Hepatocyte (in vitro differentiated cells): ENCODE measurements around the gene DHRS7.

Experiments
- EZH2 ChIP-seq: fragments of 200-600 bp; sonication (generic); IDR thresholded peaks from 2 replicates; pipeline ENCODE4 v1.6.1; 2016; ENCODE audit warnings: antibody characterized with exemption, mild to moderate bottlenecking, borderline replicate concordance
- EZH2phosphoT487 ChIP-seq: fragments of 200-600 bp; sonication (generic); IDR thresholded peaks from one replicate; pipeline ENCODE4 v1.6.1; 2018; ENCODE audit warnings: antibody characterized with exemption, mild to moderate bottlenecking, low read depth, moderate library complexity; ENCODE audit not compliant: unreplicated experiment, severe bottlenecking
- TF ChIP-seq, protein P1 (sequence below): fragments of 200-600 bp; sonication (generic); IDR thresholded peaks from 2 replicates; pipeline ENCODE4 v1.5.1; 2016; ENCODE audit warnings: antibody characterized with exemption, mild to moderate bottlenecking; ENCODE audit not compliant: poor library complexity

DNA sequence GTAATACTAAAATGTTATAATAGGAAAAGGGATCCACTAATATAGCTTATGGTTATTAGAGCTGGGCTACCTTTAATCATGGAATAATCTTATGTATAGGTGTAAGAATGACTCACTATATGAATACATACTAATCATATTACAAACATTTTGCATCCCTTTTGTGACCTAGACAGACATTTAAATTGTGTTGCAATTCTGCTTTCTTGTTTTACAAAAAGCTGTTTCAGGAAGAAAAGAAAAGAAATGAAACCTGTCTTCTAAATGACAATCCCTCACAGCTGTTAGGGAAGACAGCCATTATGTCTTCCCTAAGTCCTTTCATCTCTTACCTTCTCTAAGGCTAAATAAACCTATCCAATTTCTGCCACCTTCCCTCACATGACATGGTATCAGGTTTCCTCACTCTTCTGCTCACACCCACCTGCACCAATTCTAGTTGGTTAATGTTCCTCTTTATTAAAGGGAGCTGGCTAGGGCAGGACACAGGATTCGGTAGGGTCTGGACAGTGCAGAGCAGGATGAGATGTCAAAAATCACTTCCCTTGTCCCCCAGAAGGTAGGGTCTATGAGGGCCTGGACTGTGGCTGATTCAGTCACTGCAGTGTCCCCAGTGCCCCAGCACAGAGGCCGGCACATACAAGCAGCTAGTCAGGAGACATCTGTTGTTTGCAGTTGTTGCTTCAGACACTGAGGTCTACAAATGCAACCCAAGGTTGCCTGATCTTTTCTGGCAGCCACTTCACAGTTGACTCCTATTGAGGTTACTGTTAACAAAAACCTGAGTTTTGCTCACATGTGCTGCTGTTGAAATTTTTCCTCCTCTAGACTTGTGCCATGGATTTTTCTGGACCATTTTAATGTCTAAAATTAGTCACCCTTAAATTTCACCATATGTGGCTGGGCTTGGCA is 3.7 kb downstream of the DHRS7 start:
- TF ChIP-seq EZH2 (no peak), EZH2phosphoT487 (no peak)
- TF ChIP-seq, protein P1, sequence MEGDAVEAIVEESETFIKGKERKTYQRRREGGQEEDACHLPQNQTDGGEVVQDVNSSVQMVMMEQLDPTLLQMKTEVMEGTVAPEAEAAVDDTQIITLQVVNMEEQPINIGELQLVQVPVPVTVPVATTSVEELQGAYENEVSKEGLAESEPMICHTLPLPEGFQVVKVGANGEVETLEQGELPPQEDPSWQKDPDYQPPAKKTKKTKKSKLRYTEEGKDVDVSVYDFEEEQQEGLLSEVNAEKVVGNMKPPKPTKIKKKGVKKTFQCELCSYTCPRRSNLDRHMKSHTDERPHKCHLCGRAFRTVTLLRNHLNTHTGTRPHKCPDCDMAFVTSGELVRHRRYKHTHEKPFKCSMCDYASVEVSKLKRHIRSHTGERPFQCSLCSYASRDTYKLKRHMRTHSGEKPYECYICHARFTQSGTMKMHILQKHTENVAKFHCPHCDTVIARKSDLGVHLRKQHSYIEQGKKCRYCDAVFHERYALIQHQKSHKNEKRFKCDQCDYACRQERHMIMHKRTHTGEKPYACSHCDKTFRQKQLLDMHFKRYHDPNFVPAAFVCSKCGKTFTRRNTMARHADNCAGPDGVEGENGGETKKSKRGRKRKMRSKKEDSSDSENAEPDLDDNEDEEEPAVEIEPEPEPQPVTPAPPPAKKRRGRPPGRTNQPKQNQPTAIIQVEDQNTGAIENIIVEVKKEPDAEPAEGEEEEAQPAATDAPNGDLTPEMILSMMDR: no peak
